HG03439 (cell line): ENCODE data around the gene ALDH1A3.
"Not testable (repeated sequence)": the region's sequence is repeated elsewhere in the genome, so short reads cannot be mapped to it uniquely, and the experiment has no call there.

ENCODE experiments used
- ATAC-seq: cut with Tn5 transposase; IDR thresholded peaks from one replicate; pipeline ENCODE4 v1.9.1; 2021; ENCODE audit warnings: mild to moderate bottlenecking, moderate library complexity; ENCODE audit not compliant: unreplicated experiment

Gene ALDH1A3

GRCh38 chr15:100879464-100880138 is at the start of gene ALDH1A3:
TSS of gene ALDH1A3 (plus strand) at chr15:100879831. CDS start at chr15:100879908, 77 bp downstream.
- no peak for ATAC-seq

GRCh38 chr15:100831467-100831866 is 48.2 kb upstream of the ALDH1A3 start:
- ATAC-seq, result no peak

- ATAC-seq, result no peak
Measured at GRCh38 chr15:100832149-100832942, 47.3 kb upstream of the ALDH1A3 start.

- no peak for ATAC-seq
Measured at GRCh38 chr15:100833417-100834389, 45.9 kb upstream of the ALDH1A3 start.

- ATAC-seq, result no peak
Measured at GRCh38 chr15:100834731-100835130, 44.9 kb upstream of the ALDH1A3 start.

GRCh38 chr15:100835636-100836035 is 44.0 kb upstream of the ALDH1A3 start:
- ATAC-seq, result no peak

GRCh38 chr15:100836501-100836900 is 43.1 kb upstream of the ALDH1A3 start:
- ATAC-seq, result no peak

GRCh38 chr15:100841426-100841825 is 38.2 kb upstream of the ALDH1A3 start:
- no peak for ATAC-seq

- ATAC-seq, result no peak
Measured at GRCh38 chr15:100842756-100843730, 36.6 kb upstream of the ALDH1A3 start.

- no peak for ATAC-seq
Measured at GRCh38 chr15:100844167-100844566, 35.5 kb upstream of the ALDH1A3 start.

- ATAC-seq, result no peak
Measured at GRCh38 chr15:100844778-100845177, 34.9 kb upstream of the ALDH1A3 start.

- no peak for ATAC-seq
Measured at GRCh38 chr15:100847194-100847593, 32.4 kb upstream of the ALDH1A3 start.

- no peak for ATAC-seq
Measured at GRCh38 chr15:100849021-100849854, 30.4 kb upstream of the ALDH1A3 start.

- no peak for ATAC-seq
Measured at GRCh38 chr15:100849855-100850218, 29.8 kb upstream of the ALDH1A3 start.

GRCh38 chr15:100851428-100852015 is 28.1 kb upstream of the ALDH1A3 start:
- ATAC-seq, result not testable (repeated sequence)

GRCh38 chr15:100852630-100853029 is 27.0 kb upstream of the ALDH1A3 start:
- no peak for ATAC-seq

- no peak for ATAC-seq
Measured at GRCh38 chr15:100853676-100854440, 25.8 kb upstream of the ALDH1A3 start.

GRCh38 chr15:100856867-100857266 is 22.8 kb upstream of the ALDH1A3 start:
- no peak for ATAC-seq
